Fibroblast of peridontal ligament (primary cell): ENCODE measurements around the gene ZFP36L2.

Source experiments
- DNase-seq: peaks from one replicate; pipeline ENCODE4 v3.0.0-alpha.2; 2010; ENCODE audit errors: extremely low read depth

Gene ZFP36L2

GRCh38 chr2:43186679-43187374 is 39.6 kb downstream of the ZFP36L2 start:
- DNase-seq: no peak

- no peak for DNase-seq
Observed at GRCh38 chr2:43186321-43186678, 40.1 kb downstream of the ZFP36L2 start.

GRCh38 chr2:43185146-43185545 is 41.3 kb downstream of the ZFP36L2 start:
- DNase-seq: no peak

GRCh38 chr2:43184339-43184895 is 42.0 kb downstream of the ZFP36L2 start:
- peak; percentile 54 for DNase-seq

GRCh38 chr2:43183743-43184142 is 42.7 kb downstream of the ZFP36L2 start:
- no peak for DNase-seq

- DNase-seq: no peak
Observed at GRCh38 chr2:43180897-43181296, 45.5 kb downstream of the ZFP36L2 start.

GRCh38 chr2:43179942-43180341 is 46.5 kb downstream of the ZFP36L2 start:
- no peak for DNase-seq

GRCh38 chr2:43178602-43179542 is 47.5 kb downstream of the ZFP36L2 start:
- peak; percentile 84 for DNase-seq

- DNase-seq: no peak
Observed at GRCh38 chr2:43178055-43178598, 48.3 kb downstream of the ZFP36L2 start.

GRCh38 chr2:43176449-43176848 is 50.0 kb downstream of the ZFP36L2 start:
- no peak for DNase-seq

GRCh38 chr2:43175876-43176275 is 50.5 kb downstream of the ZFP36L2 start:
- no peak for DNase-seq

- peak; percentile 49 for DNase-seq
Observed at GRCh38 chr2:43175020-43175441, 51.4 kb downstream of the ZFP36L2 start.

GRCh38 chr2:43174368-43174916 is 52.0 kb downstream of the ZFP36L2 start:
- DNase-seq: no peak
